HEK293 (cell line): ENCODE measurements around the gene TOM1L2.

ENCODE experiments used
- BCL11A ChIP-seq: fragments of 450-650 bp; formaldehyde crosslinking; IDR thresholded peaks from 2 replicates; pipeline ENCODE4 v1.5.1; 2016; ENCODE audit warnings: low read depth, missing biosample characterization, missing genetic modification characterization
- CTCF ChIP-seq: fragments of 450-650 bp; formaldehyde crosslinking; IDR thresholded peaks from 2 replicates; pipeline ENCODE4 v1.5.1; 2016; ENCODE audit warnings: missing biosample characterization, missing genetic modification characterization
- PRDM1 ChIP-seq: fragments of 450-650 bp; formaldehyde crosslinking; IDR thresholded peaks from 2 replicates; pipeline ENCODE4; 2016; ENCODE audit warnings: missing biosample characterization, missing genetic modification characterization
- SALL2 ChIP-seq: fragments of 450-650 bp; formaldehyde crosslinking; IDR thresholded peaks from 2 replicates; pipeline ENCODE4 v1.5.0; 2017; ENCODE audit warnings: missing biosample characterization, mild to moderate bottlenecking, missing genetic modification characterization, borderline replicate concordance
- ZBTB11 ChIP-seq: fragments of 450-650 bp; formaldehyde crosslinking; conservative IDR thresholded peaks from 2 replicates; pipeline ENCODE4 v1.5.1; 2016; ENCODE audit warnings: low read depth, missing biosample characterization, missing genetic modification characterization
- ZBTB17 ChIP-seq: fragments of 450-650 bp; formaldehyde crosslinking; IDR thresholded peaks from 2 replicates; pipeline ENCODE4 v1.5.1; 2016; ENCODE audit warnings: missing biosample characterization, missing genetic modification characterization
- ZNF114 ChIP-seq: fragments of 450-650 bp; formaldehyde crosslinking; IDR thresholded peaks from 2 replicates; pipeline ENCODE4 v1.5.0; 2017; ENCODE audit warnings: missing biosample characterization, missing genetic modification characterization
- ZNF214 ChIP-seq: fragments of 450-650 bp; formaldehyde crosslinking; IDR thresholded peaks from 2 replicates; pipeline ENCODE4 v1.5.1; 2017; ENCODE audit warnings: missing biosample characterization, mild to moderate bottlenecking, missing genetic modification characterization, borderline replicate concordance
- ZNF324 ChIP-seq: fragments of 450-650 bp; formaldehyde crosslinking; IDR thresholded peaks from 2 replicates; pipeline ENCODE4 v1.5.1; 2016; ENCODE audit warnings: missing biosample characterization, missing genetic modification characterization
- ZSCAN5A ChIP-seq: fragments of 450-650 bp; formaldehyde crosslinking; IDR thresholded peaks from 2 replicates; pipeline ENCODE4 v1.5.1; 2016; ENCODE audit warnings: missing biosample characterization, missing genetic modification characterization

- TF ChIP-seq CTCF (tag by site-specific recombination) (no peak), ZNF214 (tag by site-specific recombination) (no peak), ZSCAN5A (tag by site-specific recombination) (no peak), SALL2 (tag by site-specific recombination) (no peak), ZBTB11 (no peak), ZNF324 (tag by site-specific recombination) (no peak), ZNF114 (no peak), PRDM1 (no peak), BCL11A (tag by site-specific recombination) (no peak), ZBTB17 (no peak)
These were observed 67.2 kb downstream of the TOM1L2 start for GRCh38 chr17:17905036-17905320.
